ENCODE measurements around the gene KLHL18. TPM values are rescaled to one million over a fixed set of nuclear protein-coding genes. Genes with fewer than 3 reads are reported as not detected.

Gene KLHL18
- total RNA-seq, 4 donors from 2014 or later: 20.8 to 50.7 (median 38.8) TPM

DNA sequence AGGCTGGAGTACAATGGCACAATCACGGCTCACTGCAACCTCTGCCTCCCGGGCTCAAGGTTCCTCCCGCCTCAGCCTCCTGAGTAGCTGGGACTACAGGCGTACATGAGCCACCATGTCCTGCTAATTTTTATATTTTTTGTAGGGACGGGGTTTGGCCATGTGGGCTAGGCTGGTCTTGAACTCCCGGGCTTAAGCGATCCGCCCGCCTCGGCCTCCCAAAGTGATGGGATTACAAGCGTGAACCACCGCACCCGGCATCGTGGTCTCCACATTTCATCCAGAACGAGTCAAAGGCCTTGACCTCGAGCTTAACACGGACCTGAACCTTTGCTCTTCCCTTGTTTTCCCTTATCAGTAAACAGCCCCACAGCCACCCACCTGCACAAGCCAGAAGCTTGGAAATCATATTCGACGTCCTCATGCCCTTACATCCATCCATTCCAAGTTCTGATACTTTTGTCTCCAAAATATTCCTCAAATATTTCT, 96.7 kb downstream of the KLHL18 start:
- TF ChIP-seq POLR2AphosphoS5 (IDR thresholded peaks at IDR 0.05): no peak
- TF ChIP-seq CTCF (IDR thresholded peaks at IDR 0.05): no peak
- no peak for TF ChIP-seq EP300 (IDR thresholded peaks at IDR 0.05)
- no peak for TF ChIP-seq POLR2A (IDR thresholded peaks at IDR 0.05)
- DNase-seq (ENCODE audit: low spot score in 2 of 2): no peak
- H3K27ac ChIP-seq: no peak overlapping the region
- no peaks in the 10 kb centered on the region for H3K27me3 ChIP-seq
- peak overlapping the region; percentile 90 for H3K4me3 ChIP-seq
- H3K9me3 ChIP-seq: no peaks in the 10 kb centered on the region
- no peaks in the 10 kb centered on the region for H3K36me3 ChIP-seq
- peaks cover 30% of the 10 kb centered on the region for H3K4me1 ChIP-seq
- 90% methylated on average over 19 of the region's 19 CpGs for WGBS

GRCh38 chr3:47380026-47380600, 97.4 kb downstream of the KLHL18 start:
- no peak for DNase-seq (ENCODE audit: low spot score in 2 of 2)
- H3K4me1 ChIP-seq: peaks cover 35% of the 10 kb centered on the region
- WGBS: 17% methylated on average over 21 of the region's 23 CpGs
- H3K9me3 ChIP-seq: no peaks in the 10 kb centered on the region
- peak overlapping the region; percentile 90 for H3K4me3 ChIP-seq
- H3K36me3 ChIP-seq: no peaks in the 10 kb centered on the region
- peak overlapping the region; percentile 95 for H3K27ac ChIP-seq
- TF ChIP-seq CTCF (IDR thresholded peaks at IDR 0.05) (no peak), POLR2AphosphoS5 (IDR thresholded peaks at IDR 0.05) (no peak), POLR2A (IDR thresholded peaks at IDR 0.05) (no peak), EP300 (IDR thresholded peaks at IDR 0.05) (no peak)
- H3K27me3 ChIP-seq: no peaks in the 10 kb centered on the region

- Histone ChIP-seq H3K36me3 (no peaks in the 10 kb centered on the region), H3K4me3 (peak within 1 kb of the TSS; percentile 90), H3K27me3 (no peaks in the 10 kb centered on the region), H3K9me3 (no peaks in the 10 kb centered on the region), H3K4me1 (peaks cover 41% of the 10 kb centered on the region), H3K27ac (peak within 1 kb of the TSS; percentile 95)
- WGBS: 0% methylated on average over 35 of the region's 61 CpGs
- TF ChIP-seq CTCF (IDR thresholded peaks at IDR 0.05): no peak
- no peak for TF ChIP-seq EP300 (IDR thresholded peaks at IDR 0.05)
- peak; percentile 22 to 93 (median 76) for TF ChIP-seq POLR2AphosphoS5 (IDR thresholded peaks at IDR 0.05)
- peak; percentile 15 to 73 for TF ChIP-seq POLR2A (IDR thresholded peaks at IDR 0.05)
- DNase-seq (ENCODE audit: low spot score in 2 of 2): peak; percentile 99 to 100
These were observed 98.0 kb downstream of the KLHL18 start, which contains the start of gene PTPN23 for GRCh38 chr3:47380601-47381316. Gene PTPN23, plus strand, starts transcription at chr3:47381021. Its CDS starts 76 bp downstream, at chr3:47381097.

DNA sequence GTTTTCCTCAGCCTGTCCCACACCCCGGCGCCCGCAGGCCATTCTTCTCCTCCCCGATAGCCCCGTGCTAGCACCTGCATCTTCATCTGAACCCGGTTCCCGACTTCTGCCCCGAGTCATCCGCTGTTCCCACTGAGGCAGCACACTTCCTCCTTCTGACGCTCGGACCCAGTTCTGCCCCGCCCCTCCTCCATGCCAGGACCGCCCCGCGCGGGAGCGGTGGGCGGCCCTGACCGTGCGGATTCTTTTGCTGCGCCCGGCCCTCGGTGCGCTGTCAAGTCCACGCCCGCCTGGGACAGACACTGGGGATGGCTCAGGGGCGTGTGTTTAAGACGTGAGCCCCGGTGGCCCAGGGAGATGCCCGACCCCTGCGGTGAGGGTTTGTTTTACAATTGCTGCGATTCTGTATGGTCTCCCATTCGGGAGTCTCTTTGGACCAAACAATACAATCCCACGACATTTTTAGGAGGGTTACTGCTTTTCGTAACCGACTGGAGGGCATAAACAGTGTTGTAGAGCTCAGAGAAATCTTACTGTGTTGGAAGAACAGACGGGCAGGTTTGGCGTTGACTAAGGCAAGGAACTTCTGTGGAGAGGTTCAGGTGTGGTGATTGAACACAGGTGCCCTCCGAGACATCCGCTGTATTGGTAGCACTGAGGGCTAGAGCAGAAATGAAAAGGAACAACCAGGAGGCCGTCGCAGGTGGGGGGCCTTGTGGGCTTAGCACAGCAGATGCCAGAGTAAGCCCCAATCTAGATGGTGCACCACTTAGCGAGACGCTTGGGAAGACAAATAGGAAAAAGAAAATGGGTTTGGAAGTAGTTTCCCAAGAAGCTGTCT, 98.8 kb downstream of the KLHL18 start:
- Histone ChIP-seq H3K4me1 (peaks cover 49% of the 10 kb centered on the region), H3K4me3 (peak overlapping the region; percentile 90), H3K36me3 (no peaks in the 10 kb centered on the region), H3K9me3 (no peaks in the 10 kb centered on the region), H3K27me3 (no peaks in the 10 kb centered on the region), H3K27ac (peak overlapping the region; percentile 95)
- DNase-seq (ENCODE audit: low spot score in 2 of 2): peak; percentile 92
- 6% methylated on average over 34 of the region's 44 CpGs for WGBS
- TF ChIP-seq CTCF (IDR thresholded peaks at IDR 0.05) (no peak), POLR2AphosphoS5 (IDR thresholded peaks at IDR 0.05) (peak in 1 of 3 donors; percentile 9), EP300 (IDR thresholded peaks at IDR 0.05) (no peak), POLR2A (IDR thresholded peaks at IDR 0.05) (no peak)

Measured in suprapubic skin (tissue), 4 donors.